ENCODE measurements around the gene PPT1. TPM values are rescaled to one million over a fixed set of nuclear protein-coding genes. Genes with fewer than 3 reads are reported as not detected.
A peak's percentile ranks its signal among the peaks of the same experiment; 100 is the strongest.

The PPT1 gene
- total and polyA plus RNA-seq, 2 of the 13 experiments (the other 11 are each of a cell fraction or from before 2014, with no cell fraction given), result 129 TPM

GRCh38 chr1:40084750-40085149 is 12.3 kb downstream of the PPT1 start (continued):
- TF ChIP-seq RAD21 (CRISPR knock-in tag; IDR thresholded peaks at IDR 0.05) (peak; percentile 60), MIER3 (CRISPR knock-in tag; IDR thresholded peaks at IDR 0.05; ENCODE audit: borderline replicate concordance) (0 out of 2 replicates have a peak, but pooled peaks have one; percentile 11), SAP130 (CRISPR knock-in tag; IDR thresholded peaks at IDR 0.05; ENCODE audit: low read depth) (0 out of 2 replicates have a peak, but pooled peaks have one; percentile 26), GATAD2A (CRISPR knock-in tag; IDR thresholded peaks at IDR 0.05) (0 out of 2 replicates have a peak, but pooled peaks have one; percentile 26), HMGXB4 (CRISPR knock-in tag; IDR thresholded peaks at IDR 0.05; ENCODE audit: borderline replicate concordance in 1 of 2, low read depth in 1 of 2) (0 out of 4 replicates have a peak, but pooled peaks of 1 of the 2 experiments have one; percentile 34), MYC (CRISPR knock-in tag; IDR thresholded peaks at IDR 0.05; ENCODE audit: borderline replicate concordance) (0 out of 2 replicates have a peak, but pooled peaks have one; percentile 19)

DNA sequence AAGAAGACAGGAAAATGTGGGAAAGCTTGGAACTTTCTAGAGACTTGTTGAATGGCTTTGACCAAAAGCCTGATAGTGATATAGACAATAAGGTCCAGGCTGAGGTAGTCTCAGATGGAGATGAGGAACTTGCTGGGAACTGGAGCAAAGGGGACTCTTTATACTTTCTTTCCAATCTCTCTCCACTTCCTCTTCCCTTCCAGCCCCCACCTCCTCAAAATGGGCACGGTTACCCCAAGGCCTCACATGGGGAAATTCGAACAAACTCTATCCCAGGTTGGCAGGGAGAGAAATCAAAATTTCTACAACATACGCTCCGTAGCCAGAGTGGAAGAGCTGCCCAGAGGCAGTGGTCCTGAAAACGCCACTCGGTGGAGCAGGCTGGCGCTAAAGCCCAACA is 15.2 kb downstream of the PPT1 start:
- POLR2A ChIA-PET, result no interaction called here
- in situ Hi-C loops (cut with HindIII; ENCODE audit: extremely low pct_ligation_motif_present, low pct_unique_long_range_greater_than_20kb), result no loop called here
- WGBS (ENCODE audit: low lambda C conversion rate), result 98% methylated on average over 7 of the region's 7 CpGs
- TF ChIP-seq ZNF792 (CRISPR knock-in tag; IDR thresholded peaks at IDR 0.05) (no peak), ARID3A (IDR thresholded peaks at IDR 0.05; ENCODE audit: low read depth, low read length) (no peak), RERE (CRISPR knock-in tag; IDR thresholded peaks at IDR 0.05; ENCODE audit: low read depth) (no peak), SUZ12 (IDR thresholded peaks at IDR 0.05; ENCODE audit: low read depth, low read length) (no peak), ZNF564 (CRISPR knock-in tag; IDR thresholded peaks at IDR 0.05) (no peak)
- TF ChIP-seq, protein P1, sequence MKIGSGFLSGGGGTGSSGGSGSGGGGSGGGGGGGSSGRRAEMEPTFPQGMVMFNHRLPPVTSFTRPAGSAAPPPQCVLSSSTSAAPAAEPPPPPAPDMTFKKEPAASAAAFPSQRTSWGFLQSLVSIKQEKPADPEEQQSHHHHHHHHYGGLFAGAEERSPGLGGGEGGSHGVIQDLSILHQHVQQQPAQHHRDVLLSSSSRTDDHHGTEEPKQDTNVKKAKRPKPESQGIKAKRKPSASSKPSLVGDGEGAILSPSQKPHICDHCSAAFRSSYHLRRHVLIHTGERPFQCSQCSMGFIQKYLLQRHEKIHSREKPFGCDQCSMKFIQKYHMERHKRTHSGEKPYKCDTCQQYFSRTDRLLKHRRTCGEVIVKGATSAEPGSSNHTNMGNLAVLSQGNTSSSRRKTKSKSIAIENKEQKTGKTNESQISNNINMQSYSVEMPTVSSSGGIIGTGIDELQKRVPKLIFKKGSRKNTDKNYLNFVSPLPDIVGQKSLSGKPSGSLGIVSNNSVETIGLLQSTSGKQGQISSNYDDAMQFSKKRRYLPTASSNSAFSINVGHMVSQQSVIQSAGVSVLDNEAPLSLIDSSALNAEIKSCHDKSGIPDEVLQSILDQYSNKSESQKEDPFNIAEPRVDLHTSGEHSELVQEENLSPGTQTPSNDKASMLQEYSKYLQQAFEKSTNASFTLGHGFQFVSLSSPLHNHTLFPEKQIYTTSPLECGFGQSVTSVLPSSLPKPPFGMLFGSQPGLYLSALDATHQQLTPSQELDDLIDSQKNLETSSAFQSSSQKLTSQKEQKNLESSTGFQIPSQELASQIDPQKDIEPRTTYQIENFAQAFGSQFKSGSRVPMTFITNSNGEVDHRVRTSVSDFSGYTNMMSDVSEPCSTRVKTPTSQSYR (CRISPR knock-in tag; IDR thresholded peaks at IDR 0.05; ENCODE audit: borderline replicate concordance), result no peak

More for the DNA sequence above, 15.2 kb downstream of the PPT1 start:
- no peak for DNase-seq (ENCODE audit: low spot score)
- H3K79me2 ChIP-seq (ENCODE audit: insufficient read depth, low read length), result no peaks in the 10 kb centered on the region
- no peak for FAIRE-seq
- H3K4me2 ChIP-seq (ENCODE audit: low read depth, low read length), result no peak overlapping the region
- no TSS peak for BruUV-seq (replicated peaks)
- intact Hi-C loops (cut with micrococcal nuclease; ENCODE audit: unreplicated experiment), result no loop called here
- H3K27me3 ChIP-seq (ENCODE audit: control insufficient read depth in 1 of 2, insufficient read depth in 2 of 2, low read length in 2 of 2), result no peaks in the 10 kb centered on the region
- no peaks in the 10 kb centered on the region for H3K9me3 ChIP-seq (ENCODE audit: low read length)
- H3K27ac ChIP-seq (ENCODE audit: extremely low read length, insufficient read depth, low read length), result no peak overlapping the region
- no peak overlapping the region for H2AFZ ChIP-seq (ENCODE audit: low read length)
- no peak for ATAC-seq
- no peaks in the 10 kb centered on the region for H4K20me1 ChIP-seq (ENCODE audit: insufficient read depth, low read length)
- CTCF ChIA-PET (ENCODE audit: low intra/inter-chr PET ratio, low total read pairs), result no interaction called here
- H3K4me1 ChIP-seq (ENCODE audit: insufficient read depth, low read length), result no peaks in the 10 kb centered on the region
- H3K9ac ChIP-seq (ENCODE audit: insufficient read depth, low read depth, low read length), result no peak overlapping the region
- H3K36me3 ChIP-seq (replicated peaks in 1 of 2; ENCODE audit: control insufficient read depth in 1 of 2, insufficient read depth in 2 of 2, low read length in 2 of 2), result peaks cover 10 to 56% of the 10 kb centered on the region in 2 experiments
- H3K4me3 ChIP-seq (replicated peaks in 1 of 3; ENCODE audit: insufficient read depth in 1 of 3, low read depth in 2 of 3, low read length in 3 of 3), result no peak overlapping the region
